SU-DHL-6 (cell line): ENCODE measurements around the gene FAM217B.

ENCODE experiments used
- H2AFZ ChIP-seq: fragments of 200-600 bp; sonication (generic); 2 replicates; pipeline ENCODE4 v1.6.1; 2014; ENCODE audit warnings: low read depth, mild to moderate bottlenecking, moderate library complexity, mixed read lengths, antibody characterized with exemption, low read length; ENCODE audit not compliant: severe bottlenecking
- H3F3A ChIP-seq: fragments of 200-600 bp; shearing (Covaris generic); 2 replicates; pipeline ENCODE4 v1.6.0; 2016; ENCODE audit warnings: antibody characterized with exemption, mild to moderate bottlenecking; ENCODE audit not compliant: insufficient read depth
- H3K27ac ChIP-seq: fragments of 200-600 bp; sonication (generic); 2 replicates; pipeline ENCODE4 v1.5.1; 2016; ENCODE audit warnings: low read depth, mild to moderate bottlenecking, low read length, moderate library complexity, mixed read lengths
- H3K27me3 ChIP-seq: fragments of 200-600 bp; sonication (generic), shearing (Covaris generic); 2 replicates; pipeline ENCODE4 v1.6.0; 2014; ENCODE audit warnings: mild to moderate bottlenecking, low read length
- H3K36me3 ChIP-seq: fragments of 200-600 bp; sonication (generic); 2 replicates; pipeline ENCODE4 v1.6.1; 2014; ENCODE audit warnings: mild to moderate bottlenecking, low read length, mixed read lengths
- H3K4me2 ChIP-seq: fragments of 300-600, 200-600 bp; shearing (Covaris generic), sonication (generic); 2 replicates; pipeline ENCODE4 v1.6.0; 2014; ENCODE audit warnings: low read length, low read depth, mild to moderate bottlenecking; ENCODE audit not compliant: poor library complexity, severe bottlenecking
- H3K4me3 ChIP-seq: fragments of 200-600 bp; sonication (generic); 2 replicates; pipeline ENCODE4 v1.5.1; 2014; ENCODE audit warnings: antibody characterized with exemption, low read length, mild to moderate bottlenecking, mixed read lengths; ENCODE audit not compliant: insufficient read depth, poor library complexity, severe bottlenecking
- H3K79me2 ChIP-seq: fragments of 200-600 bp; sonication (generic); 2 replicates; pipeline ENCODE4 v1.6.1; 2014; ENCODE audit warnings: mild to moderate bottlenecking, low read length, moderate library complexity; ENCODE audit not compliant: insufficient read depth
- H3K9ac ChIP-seq: fragments of 200-600 bp; sonication (generic); 2 replicates; pipeline ENCODE4 v1.7.0; 2014; ENCODE audit warnings: mild to moderate bottlenecking, low read length
- H3K9me2 ChIP-seq: fragments of 200-600 bp; sonication (generic); replicated peaks from 2 replicates; pipeline ENCODE4 v1.6.1; 2014; ENCODE audit warnings: low read length; ENCODE audit not compliant: insufficient read depth
- H3K9me3 ChIP-seq: fragments of 200-600 bp; sonication (generic); 2 replicates; pipeline ENCODE4 v1.6.1; 2014; ENCODE audit warnings: low read length, mixed read lengths; ENCODE audit not compliant: insufficient read depth
- H4K20me1 ChIP-seq: fragments of 200-600 bp; sonication (generic); 2 replicates; pipeline ENCODE4 v1.6.1; 2014; ENCODE audit warnings: low read depth, mild to moderate bottlenecking, antibody characterized with exemption, low read length, moderate library complexity, mixed read lengths
- CTCF ChIP-seq: fragments of 200-600 bp; sonication (generic); IDR thresholded peaks from one replicate; pipeline ENCODE4 v1.5.1; 2017; ENCODE audit warnings: antibody characterized with exemption, mild to moderate bottlenecking, low read length, moderate library complexity; ENCODE audit not compliant: insufficient read depth, poor library complexity, severe bottlenecking
- EZH2phosphoT487 ChIP-seq: fragments of 200-600 bp; sonication (generic), shearing (Covaris generic); conservative IDR thresholded peaks from 2 replicates; pipeline ENCODE4 v1.6.1; 2018; ENCODE audit warnings: mild to moderate bottlenecking, antibody characterized with exemption, low read length, moderate library complexity, mixed read lengths

Gene FAM217B

DNA sequence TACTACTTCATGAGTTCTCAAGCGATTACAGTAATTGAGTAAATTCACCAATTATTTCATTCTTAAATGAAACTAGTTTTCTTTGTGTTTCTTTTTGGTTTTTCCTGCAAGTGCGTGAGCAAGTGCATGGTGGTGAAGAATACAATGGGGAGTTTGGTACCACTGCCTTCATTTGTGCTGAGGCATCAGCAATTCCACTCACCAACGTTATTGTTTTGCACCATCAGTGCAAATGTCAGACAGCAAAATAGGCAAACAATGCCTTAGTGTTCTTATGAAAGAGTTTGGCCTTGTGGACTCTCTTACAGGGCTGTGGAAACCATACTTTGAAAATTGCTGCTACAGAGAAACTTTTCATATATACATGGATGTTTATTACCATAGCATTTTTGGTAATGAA, 26.2 kb downstream of the FAM217B start:
- Histone ChIP-seq H3K4me3 (no peak overlapping the region), H3K27ac (no peak overlapping the region), H2AFZ (no peak overlapping the region), H3K9me2 (no peaks in the 10 kb centered on the region), H3K36me3 (no peaks in the 10 kb centered on the region), H3K4me2 (no peak overlapping the region), H3F3A (no peaks in the 10 kb centered on the region), H3K9me3 (no peaks in the 10 kb centered on the region), H3K79me2 (no peaks in the 10 kb centered on the region), H4K20me1 (no peaks in the 10 kb centered on the region), H3K27me3 (no peaks in the 10 kb centered on the region), H3K9ac (no peak overlapping the region)
- TF ChIP-seq EZH2phosphoT487 (no peak), CTCF (no peak)

DNA sequence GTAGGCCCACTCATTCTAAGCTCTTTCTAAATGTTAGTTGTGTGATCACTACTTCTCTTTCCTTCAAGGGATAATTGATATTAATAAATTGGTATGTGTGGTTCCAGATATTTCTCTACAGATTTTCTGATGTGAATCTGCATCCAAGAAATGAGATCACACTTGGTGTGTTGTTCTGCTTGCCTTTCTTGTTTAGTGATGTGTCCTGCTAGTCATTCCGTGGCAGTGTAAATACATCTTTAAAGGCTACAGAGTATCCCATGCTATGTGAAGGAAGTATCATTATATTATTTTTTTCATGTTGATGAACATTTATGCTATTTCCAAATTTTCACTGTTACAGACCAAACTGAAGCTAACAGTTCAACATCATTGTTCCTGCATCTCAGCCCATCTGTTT, 31.2 kb downstream of the FAM217B start:
- Histone ChIP-seq H4K20me1 (no peaks in the 10 kb centered on the region), H3K79me2 (no peaks in the 10 kb centered on the region), H2AFZ (no peak overlapping the region), H3K27ac (no peak overlapping the region), H3K9ac (no peak overlapping the region), H3K9me3 (no peaks in the 10 kb centered on the region), H3K36me3 (no peaks in the 10 kb centered on the region), H3K4me2 (no peak overlapping the region), H3F3A (no peaks in the 10 kb centered on the region), H3K9me2 (no peaks in the 10 kb centered on the region), H3K27me3 (no peaks in the 10 kb centered on the region), H3K4me3 (no peak overlapping the region)
- TF ChIP-seq EZH2phosphoT487 = no peak
- no peak for TF ChIP-seq CTCF

DNA sequence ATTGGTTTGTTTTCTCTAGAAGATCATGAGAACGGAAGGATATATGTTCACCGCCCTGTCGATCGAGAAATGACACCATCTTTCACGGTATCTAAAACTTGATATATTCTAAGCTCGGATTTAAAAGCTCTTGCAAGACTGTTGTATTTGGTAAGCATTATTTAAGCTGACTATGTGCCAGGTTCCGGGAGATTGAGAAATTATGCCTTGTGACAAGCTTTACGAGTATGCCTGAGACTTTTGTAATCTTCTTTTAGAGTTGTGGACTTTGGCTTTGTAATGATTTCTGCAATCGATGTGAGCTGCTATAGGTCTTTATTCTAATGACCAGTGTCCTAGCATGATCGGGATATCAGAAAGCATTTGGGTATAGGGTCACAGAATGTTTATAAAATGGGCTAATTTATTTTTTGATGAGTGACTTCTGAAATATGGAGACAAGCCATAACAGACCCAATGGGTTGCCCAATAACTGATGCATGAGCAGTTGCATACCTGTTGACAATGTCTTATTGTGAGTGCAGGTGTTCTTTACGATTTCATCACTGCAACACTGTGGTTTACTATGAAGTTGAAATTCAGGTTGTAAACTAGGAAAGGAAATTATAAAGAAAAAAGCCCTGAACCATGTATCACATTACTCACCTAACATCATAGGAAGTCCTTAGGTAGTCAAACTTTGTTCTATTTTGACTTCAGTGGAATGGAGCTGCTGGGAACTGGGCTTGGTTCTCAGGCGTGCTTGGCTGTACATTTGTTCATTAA, 32.0 kb downstream of the FAM217B start:
- Histone ChIP-seq H3K27me3 (no peaks in the 10 kb centered on the region), H3F3A (no peaks in the 10 kb centered on the region), H3K9ac (no peak overlapping the region), H2AFZ (no peak overlapping the region), H3K27ac (no peak overlapping the region), H3K9me3 (no peaks in the 10 kb centered on the region), H3K4me2 (no peak overlapping the region), H3K36me3 (no peaks in the 10 kb centered on the region), H4K20me1 (no peaks in the 10 kb centered on the region), H3K79me2 (no peaks in the 10 kb centered on the region), H3K4me3 (no peak overlapping the region), H3K9me2 (no peaks in the 10 kb centered on the region)
- TF ChIP-seq EZH2phosphoT487 = no peak
- no peak for TF ChIP-seq CTCF
